Activated CD4-positive, alpha-beta T cell treated with anti-CD3 and anti-CD28 coated beads, Interleukin-2, Interleukin-6, amounts not matched to agents 100 ng/mL and 50 ng/mL, durations not matched to agents 16 hours and 8 hours (primary cell): ENCODE measurements around the gene RARRES2.
A peak's percentile ranks its signal among the peaks of the same experiment; 100 is the strongest.

Experiments used
- DNase-seq: peaks from one replicate; pipeline ENCODE4 v3.0.0-alpha.2; 2020

RARRES2 gene

DNA sequence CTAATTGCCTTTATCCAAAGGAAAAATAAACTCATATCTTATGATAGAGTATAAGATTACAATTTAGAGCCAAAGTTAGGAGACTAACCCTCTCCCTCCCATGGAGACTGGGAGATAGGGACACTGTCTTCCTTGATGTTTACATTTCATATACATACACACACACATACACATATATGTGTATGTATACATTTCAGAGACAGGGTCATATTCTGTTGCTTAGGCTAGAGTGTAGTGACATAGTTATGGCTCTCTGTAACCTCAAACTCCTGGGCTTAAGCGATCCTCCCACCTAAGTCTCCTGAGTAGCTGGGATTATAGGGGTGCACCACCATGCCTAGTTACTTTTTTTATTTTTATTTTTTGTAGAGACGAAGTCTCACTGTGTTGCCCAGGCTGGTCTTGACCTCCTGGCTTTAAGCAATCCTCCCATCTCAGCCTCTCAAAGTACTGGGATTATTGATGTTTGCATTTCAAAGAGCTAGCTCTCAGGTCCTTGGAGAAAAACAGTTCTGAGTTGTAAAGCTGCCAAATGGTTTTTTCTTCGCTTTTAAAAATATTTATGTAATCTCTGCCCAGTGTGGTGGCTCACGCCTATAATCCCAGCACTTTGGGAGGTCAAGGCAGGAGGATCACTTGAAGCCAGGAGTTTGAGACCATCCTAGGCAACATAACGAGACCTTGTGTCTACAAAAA, 19.1 kb upstream of the RARRES2 start:
- no peak for DNase-seq

DNA sequence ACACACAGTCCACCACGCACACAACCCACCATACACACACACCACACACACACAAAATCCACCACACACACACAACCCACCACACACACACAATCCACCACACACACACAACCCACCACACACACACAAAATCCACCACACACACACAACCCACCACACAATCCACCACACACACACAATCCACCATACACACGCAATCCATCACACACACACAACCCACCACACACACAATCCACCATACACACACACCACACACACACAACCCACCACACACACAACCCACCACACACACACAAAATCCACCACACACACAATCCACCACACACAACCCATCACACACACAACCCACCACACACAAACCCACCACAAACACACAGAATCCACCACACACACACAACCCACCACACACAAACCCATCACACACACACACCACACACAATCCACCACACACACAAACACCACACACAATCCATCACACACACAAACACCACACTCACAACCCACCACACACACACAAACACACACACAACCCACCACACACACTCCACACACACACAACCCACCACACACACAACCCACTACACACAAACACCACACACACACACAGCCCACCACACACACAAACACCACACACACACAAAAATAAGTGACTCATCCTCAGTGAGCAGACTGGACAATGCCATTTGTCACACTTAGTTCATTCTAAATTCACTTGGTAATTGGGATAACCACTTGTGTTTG, 18.4 kb upstream of the RARRES2 start:
- no peak for DNase-seq

DNA sequence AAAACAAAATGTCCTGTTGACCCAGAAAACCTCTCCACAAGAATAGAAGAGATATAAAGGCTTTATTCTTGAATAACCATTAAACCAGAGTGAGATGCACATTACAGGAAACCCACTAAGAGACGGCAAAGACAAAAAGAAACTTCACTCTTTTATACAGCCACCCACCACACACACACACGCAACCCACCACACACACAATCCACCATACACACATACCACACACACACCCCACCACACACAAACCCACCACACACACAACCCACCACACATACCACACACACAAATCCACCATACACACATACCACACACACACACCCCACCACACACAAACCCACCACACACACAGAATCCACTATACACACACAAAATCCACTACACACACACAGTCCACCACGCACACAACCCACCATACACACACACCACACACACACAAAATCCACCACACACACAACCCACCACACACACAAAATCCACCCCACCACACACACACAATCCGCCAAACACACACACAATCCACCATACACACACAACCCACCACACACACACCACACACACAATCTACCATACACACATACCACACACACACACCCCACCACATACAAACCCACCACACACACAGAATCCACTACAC, 17.7 kb upstream of the RARRES2 start:
- DNase-seq = no peak

DNA sequence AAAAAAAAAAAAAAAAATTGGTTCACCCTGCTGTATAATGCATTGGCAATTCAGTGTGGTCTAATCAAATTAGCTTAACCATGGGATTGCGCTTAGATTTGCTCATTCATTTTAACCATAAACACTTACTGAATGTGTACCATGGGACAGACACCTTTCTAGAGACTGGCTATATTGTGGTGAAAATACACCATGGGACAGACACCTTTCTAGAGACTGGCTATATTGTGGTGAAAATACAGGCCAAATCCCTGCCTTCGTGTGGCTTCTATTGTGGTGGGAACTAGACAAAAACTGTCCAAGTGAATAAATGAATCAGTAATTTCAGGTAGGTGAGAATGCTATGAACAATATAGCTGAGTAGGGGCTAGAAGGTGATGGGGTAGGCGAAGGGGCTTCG, 17.0 kb upstream of the RARRES2 start:
- no peak for DNase-seq

DNA sequence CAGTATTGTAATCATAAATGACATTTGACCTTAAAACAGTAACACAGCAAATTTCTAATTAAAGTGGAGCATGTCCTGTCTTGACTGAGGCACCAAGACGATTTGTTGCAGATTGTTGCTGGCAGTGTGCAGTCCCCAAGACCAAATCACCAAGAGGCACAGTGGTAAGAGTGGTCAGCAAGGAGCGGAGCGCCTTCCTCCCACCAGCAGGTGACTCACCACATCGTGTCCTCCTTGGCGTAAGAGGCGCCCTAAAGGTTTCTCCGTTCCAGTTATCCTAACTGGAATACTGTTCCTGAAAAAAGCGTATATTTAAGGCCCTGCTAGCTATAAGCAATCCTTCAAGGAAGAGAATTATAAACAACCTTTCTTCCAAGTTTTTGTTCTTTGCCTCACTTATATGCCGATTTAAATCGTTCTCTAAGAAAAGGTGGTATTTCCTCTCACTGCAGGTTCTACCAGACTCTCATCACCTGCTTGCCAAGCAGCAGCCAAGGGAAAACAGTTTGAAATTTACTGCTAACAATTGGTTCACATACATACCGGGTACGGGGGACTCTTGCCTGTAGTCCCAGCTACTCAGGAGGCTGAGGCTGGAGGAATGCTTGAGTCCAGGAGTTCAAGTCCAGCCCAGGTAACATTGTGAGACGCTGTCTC, 16.5 kb upstream of the RARRES2 start:
- DNase-seq = no peak

DNA sequence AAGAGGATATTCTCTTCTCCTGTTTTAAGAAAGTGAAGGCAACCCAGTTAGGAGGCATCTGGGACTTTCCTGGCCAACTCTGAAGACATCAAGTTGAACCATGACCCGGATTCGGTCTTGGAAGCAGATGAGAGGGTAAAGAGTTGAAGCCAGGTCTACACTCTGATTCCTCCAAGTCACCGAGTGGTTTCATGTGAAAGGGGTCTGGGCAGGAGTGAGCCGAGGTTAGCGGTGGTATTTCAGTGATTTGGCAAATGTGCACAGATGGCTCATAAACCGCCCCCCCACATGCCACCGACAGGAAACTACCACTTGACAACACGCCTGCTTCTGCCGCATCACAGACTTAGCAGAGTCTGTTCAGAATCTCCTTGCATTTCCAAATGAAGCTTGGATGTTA, 15.8 kb upstream of the RARRES2 start:
- DNase-seq = peak; percentile 58

DNA sequence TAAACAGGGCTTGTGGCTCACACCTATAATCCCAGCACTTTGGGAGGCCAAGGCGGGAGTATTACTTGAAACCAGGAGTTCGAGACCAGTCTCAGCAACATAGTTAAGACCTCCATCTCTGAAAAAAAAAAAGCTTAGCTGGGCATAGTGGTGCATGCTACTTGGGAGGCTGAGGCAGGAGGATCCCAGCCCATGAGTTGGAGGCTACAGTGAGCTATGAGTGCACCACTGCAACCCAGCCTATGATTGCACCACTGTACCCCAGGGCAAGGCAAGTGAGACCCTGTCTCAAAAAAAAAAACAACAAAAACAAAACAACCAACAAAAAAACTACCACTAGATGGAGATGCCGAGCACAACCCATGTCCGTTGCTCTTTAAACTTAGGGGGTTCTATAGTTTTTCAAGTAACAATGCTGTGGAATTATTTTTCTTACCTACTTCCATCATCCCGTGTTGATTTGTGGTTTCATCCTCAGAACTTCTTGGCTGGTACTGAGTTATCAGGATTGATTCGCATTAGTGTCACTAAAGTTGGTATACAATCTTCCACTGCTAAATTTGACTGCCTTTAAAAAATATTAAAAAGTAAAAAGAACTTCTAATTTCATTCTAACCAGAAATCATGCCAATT, 15.0 kb upstream of the RARRES2 start:
- DNase-seq = peak; percentile 44

DNA sequence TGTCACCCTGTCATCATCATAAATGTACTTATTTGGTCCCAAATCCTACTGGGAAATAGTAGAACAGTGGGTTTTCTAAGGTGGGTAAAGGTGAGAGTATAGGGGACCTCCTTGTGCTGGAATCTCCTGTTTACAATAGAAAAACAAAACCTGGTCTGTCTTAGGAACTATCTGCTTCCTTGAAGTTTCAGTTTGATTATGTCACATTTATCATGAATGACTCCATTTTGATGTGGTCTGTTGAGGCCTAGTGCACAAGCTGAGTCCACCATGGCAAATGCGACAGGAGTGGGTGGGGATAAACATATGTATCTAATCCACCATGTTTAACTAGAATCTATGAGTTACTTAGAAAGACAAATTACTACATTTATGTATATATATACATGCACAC, 14.2 kb upstream of the RARRES2 start:
- DNase-seq = no peak

DNA sequence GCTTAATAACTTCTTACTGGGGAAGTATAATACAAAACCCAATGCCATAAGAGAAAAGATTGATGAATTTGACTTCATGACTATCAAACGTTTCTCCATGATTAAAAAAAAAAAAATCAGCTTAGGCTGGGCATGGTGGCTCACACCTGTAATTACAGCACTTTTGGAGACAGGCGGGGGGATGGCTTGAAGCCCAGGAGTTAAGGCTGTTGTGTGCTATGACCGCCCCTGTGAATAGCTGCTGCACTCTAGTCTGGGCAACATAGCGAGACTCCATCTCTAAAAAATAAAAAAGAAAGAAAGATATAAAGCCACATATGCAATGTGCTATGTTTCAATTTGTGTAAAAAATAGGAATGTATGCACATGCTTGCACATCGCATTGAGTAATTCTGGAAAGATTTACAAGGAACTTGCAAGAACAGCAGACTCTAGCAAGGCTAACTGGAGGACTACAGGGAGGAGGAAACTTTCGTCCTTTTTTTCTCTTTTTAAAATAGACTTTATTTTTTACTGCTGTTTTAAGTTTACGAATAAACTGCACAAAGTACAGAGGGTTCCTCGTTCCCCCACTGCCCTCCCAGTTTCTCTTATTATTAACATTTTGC, 10.3 kb upstream of the RARRES2 start:
- no peak for DNase-seq

DNA sequence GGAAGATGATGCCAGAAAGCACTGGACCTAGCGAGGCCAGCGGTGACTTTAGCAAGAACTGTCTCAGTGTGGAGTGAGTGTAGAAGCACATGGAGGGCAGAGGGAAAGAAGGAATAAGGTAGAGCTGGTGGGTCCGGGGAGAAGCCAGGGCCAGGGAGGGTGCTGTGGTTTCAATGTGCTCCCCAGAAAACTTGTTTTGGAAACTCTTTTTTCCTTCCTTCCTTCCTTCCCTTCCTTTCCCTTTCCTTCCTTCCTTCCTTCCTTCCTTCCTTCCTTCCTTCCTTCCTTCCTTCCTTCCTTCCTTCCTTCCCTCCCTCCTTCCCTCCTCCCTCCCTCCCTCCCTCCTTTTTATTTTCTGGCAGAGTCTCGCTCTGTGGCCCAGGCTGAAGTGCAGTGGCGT, 5.5 kb upstream of the RARRES2 start:
- DNase-seq = no peak

DNA sequence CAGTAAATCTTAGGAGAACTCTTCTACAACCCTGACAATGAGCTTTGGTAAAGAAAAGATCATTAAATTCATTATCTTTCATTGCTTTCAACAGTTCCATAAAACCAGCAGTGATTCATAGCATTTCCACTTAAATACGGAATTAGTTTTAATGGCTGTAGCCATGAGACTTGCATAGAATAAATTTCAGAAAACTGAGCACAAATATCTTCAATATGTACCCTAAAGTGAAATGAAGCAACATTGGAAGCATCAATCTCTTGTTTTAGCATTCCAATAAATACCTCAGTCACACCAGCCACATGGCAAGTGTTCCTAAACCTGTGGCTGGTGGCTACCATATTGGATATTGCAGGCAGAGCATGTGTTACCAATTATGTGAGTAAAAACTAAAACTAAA, 3.6 kb upstream of the RARRES2 start:
- DNase-seq = no peak

DNA sequence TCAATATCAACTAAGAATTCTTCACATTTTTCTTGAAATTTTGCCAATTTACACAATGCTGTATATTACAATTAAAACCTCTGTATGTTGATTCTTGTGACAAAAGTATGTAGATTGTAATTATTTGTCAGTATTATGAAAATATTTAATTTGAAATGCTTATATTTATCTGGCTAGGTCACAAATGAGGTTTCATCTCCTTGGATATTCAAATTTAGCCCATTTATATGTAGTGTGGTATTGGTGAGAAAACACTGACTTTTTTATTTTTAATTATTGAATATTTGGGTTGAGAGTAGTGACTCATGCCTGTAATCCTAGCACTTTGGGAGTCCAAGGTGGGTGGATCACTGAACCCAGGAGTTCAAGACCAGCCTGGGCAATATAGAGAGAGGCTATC, 2.9 kb upstream of the RARRES2 start:
- DNase-seq = no peak

DNA sequence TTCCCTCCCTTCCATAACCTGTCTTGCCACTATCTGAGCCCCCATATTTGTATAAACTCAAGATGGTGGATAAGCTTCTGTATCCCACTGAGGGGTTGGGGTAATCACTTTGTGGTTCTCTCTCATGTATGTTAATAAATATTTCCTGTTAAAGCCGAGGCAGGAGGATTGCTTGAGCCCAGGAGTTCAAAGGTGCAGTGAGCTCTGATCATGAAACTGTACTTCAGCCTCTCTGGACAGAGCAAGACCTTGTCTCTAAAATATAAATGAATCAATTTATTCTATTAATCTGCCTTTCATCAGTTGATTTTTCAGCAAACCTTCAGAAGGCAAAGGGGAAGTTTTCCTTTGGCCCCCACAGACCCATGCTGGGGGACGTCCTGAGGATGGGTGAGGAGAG, 1.8 kb upstream of the RARRES2 start:
- DNase-seq = no peak

DNA sequence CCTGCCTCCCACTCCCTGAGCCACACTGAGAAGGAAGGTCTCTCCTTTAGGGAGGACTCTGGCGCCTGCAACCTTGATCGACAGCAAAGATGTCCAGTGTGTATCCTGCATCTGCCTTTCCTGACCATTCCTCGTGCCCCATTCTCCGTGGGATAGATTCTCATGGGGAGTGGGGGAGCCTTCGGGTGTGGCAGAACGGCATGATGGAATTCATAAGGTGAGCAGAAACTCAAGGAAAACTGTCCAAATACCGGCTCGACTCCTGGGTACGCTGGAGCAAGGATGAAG, 636 bp upstream of the RARRES2 start:
- no peak for DNase-seq

DNA sequence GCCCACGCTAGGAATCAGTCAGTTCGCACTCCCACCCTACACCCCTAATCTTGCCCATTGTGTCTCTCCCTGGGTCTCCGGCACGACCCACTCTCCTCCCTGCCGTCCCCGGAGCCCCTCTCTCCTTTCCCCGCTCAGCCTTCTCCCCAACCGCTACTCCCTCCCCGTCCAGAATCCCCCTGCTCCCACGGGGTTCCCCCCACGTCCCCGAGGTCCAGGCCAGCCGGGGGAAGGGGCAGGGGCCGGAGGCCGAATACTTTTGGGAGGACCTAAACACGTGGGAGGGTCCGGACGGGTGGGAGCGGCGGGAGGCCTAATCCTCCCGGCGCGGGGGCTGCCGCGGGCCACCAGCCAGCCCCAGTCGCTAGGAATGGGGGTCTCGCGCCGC, 560 bp downstream of the RARRES2 start:
- no peak for DNase-seq

DNA sequence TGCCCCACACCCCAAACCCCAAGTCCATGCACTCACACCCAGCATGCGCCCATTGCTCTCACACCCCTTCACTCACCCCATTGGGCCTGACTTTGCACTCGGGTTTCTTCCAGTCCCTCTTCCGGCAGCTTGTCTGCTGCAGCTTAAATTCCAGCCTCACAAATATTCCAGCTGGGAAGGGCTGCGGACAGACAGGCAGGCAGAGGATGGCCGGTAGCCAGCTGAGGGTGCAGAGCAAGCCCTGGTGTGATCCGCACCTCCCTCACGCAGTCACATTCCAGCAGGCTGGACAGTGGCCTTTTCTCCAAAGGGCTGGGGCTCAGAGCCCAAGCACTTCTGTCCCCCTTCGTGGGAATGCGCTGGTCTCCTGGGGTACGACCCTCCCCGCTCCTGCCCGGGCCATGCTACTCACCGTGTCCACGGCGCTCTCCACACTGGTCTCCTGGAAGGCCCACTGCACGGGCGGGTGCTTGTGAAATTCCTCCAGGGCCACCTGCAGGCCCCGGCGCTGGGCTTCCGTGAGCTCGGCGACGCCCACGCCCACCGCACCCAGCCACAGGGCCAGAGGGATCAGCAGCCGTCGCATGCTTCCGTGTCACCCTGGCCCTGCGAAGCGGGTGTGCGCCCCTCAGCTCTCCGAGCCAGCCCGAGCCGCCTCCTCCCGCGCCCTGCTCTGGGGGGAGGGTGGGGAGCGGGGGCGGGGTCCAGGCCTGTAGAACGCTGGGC, 1.2 kb downstream of the RARRES2 start:
- no peak for DNase-seq

DNA sequence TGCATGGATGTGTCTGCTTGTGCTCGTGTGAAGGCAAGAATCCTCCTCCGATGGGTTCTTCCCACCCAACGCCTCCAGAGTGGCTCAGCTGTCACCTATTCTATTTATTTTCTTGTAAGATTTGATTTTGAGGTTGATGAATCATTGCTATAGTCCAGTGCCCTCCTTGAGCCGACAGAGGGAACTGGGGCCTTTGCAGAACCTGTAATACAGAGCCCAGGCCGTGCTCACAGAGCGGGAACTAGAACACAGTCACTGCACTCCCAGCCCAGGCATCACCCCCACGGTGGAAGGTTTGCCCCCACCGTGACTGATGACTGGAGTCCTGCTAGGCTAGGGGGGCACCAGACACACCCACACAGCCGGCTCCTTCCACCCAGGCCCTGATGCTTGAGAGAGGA, 2.0 kb downstream of the RARRES2 start:
- DNase-seq = no peak

DNA sequence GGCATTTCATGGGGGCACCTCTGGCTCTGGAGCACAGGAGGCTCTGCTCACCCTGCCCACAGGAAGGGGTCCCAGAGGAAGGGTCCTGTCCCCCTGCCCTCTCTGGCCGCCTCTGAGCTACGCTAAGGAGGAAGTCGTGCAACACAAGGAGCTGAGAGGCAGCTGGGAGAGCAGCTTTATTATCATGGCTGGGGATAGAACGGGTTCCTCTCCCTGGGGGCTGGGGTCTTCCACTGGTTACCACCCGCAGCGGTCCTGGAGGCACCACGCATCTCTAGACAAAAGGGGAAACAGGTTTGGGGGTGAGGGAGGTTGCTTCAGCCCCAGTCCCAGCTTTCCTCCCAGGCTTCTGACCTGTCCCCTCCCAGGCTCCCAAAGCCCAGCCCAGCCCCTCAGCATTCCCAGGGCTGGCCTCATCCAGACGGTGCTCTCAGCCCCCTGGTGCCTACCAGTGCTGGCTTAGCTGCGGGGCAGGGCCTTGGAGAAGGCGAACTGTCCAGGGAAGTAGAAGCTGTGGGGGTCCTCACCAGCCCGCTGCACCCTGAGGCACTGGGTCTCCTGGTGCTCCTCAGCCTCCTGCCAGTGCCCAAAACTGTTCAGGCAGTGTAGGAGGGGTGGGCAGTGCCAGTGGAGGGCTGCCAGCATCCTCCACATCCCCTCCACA, 3.1 kb downstream of the RARRES2 start:
- no peak for DNase-seq

DNA sequence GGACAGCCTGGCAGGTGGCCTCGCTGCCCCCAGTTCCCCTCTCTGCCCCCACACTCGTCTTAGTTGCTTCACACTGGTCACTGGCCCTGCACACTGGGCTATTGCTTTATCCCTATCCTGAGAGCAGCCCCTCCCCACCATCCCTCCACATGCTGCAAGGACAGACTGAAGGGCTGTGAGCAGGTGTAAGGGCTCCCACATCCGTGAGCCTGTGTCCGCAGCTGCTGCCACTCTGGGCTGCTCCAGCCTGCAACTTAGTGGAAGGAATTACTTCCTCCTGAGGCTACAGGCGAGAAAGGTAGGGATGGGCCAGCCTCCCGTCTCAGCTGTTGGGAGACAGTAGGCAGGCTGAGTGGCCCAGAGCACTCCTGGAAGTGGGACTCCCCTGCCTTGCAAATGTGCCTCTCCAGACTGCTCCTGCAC, 3.8 kb downstream of the RARRES2 start:
- no peak for DNase-seq

DNA sequence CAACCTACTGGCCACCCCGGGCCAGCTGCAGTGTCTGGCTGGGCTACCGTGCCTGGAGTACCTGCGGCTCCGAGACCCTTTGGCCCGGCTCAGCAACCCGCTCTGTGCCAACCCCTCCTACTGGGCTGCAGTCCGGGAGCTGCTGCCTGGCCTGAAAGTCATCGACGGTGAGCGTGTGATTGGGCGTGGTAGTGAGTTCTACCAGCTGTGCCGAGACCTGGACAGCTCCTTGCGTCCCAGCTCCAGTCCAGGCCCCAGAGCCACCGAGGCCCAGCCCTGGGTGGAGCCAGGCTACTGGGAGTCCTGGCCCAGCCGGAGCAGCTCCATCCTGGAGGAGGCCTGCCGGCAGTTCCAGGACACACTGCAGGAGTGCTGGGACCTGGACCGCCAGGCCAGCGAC, 4.2 kb downstream of the RARRES2 start:
- no peak for DNase-seq

DNA sequence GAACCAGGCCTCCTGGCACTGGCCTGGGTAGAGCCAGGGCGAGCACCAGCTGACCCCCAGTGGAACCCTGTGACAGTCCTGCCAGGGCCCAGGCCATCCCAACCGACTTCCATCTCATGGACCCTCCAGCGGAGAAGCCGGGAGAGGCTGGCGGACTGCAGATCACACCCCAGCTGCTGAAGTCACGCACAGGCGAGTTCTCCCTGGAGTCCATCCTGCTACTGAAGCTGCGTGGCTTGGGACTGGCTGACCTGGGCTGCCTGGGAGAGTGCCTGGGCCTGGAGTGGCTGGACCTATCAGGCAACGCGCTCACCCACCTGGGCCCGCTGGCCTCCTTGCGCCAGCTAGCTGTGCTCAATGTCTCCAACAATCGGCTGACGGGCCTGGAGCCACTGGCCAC, 4.7 kb downstream of the RARRES2 start:
- DNase-seq = no peak

DNA sequence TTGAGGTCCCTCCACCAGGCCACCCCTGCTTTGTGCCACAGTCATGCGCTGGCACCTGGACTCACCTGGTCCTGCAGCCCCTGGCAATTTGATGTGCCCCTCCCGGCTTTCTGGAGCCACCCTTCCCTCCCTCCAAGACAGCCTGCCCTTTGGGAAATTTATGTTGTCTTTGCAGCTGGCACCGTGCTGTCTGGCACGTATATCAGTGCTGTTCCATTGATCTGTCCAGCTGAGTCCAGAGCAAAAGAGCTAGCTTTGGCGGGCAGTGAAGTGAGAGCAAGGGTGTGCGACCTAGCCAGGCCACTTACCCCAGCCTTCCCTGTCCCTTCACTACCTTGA, 5.7 kb downstream of the RARRES2 start:
- DNase-seq = no peak
